GM10266 (cell line): ENCODE data around the gene PHF2.

Source experiments
- DNase-seq: peaks from one replicate; pipeline ENCODE4 v3.0.0; 2012; ENCODE audit errors: extremely low spot score
- CTCF ChIP-seq: IDR thresholded peaks from 2 replicates; pipeline ENCODE4 v1.5.1; 2012; ENCODE audit warnings: mild to moderate bottlenecking, low read depth; ENCODE audit not compliant: control insufficient read depth, insufficient read depth; ENCODE audit errors: missing control alignments

The PHF2 gene

GRCh38 chr9:93557366-93558137, 18.8 kb upstream of the PHF2 start:
- no peak for TF ChIP-seq CTCF
- DNase-seq: no peak

- no peak for TF ChIP-seq CTCF
- DNase-seq: no peak
Observed at GRCh38 chr9:93558503-93558902, 17.9 kb upstream of the PHF2 start.

GRCh38 chr9:93560991-93561390, 15.4 kb upstream of the PHF2 start:
- no peak for DNase-seq
- no peak for TF ChIP-seq CTCF

- TF ChIP-seq CTCF: no peak
Observed at GRCh38 chr9:93562157-93562556, 14.2 kb upstream of the PHF2 start.

GRCh38 chr9:93565089-93565488, 11.3 kb upstream of the PHF2 start:
- TF ChIP-seq CTCF: no peak
- DNase-seq: no peak

More at GRCh38 chr9:93562157-93562556, 14.2 kb upstream of the PHF2 start:
- DNase-seq: no peak

- peak; percentile 96 for TF ChIP-seq CTCF
- peak; percentile 98 for DNase-seq
Observed at GRCh38 chr9:93566408-93567270, 9.7 kb upstream of the PHF2 start.
